GM18519 (cell line): ENCODE data around the gene CAPN2.
"Not testable (repeated sequence)": the region's sequence is repeated elsewhere in the genome, so short reads cannot be mapped to it uniquely, and the experiment has no call there.

Source experiments
- ATAC-seq: cut with Tn5 transposase; IDR thresholded peaks from one replicate; pipeline ENCODE4 v1.9.1; 2021; ENCODE audit warnings: mild to moderate bottlenecking, moderate library complexity; ENCODE audit not compliant: unreplicated experiment, low FRiP score

Gene CAPN2

GRCh38 chr1:223736638-223737037 lies 24.3 kb downstream of the CAPN2 start:
- ATAC-seq: not testable (repeated sequence)

- no peak for ATAC-seq
Measured at GRCh38 chr1:223737342-223737741, 25.0 kb downstream of the CAPN2 start.

- ATAC-seq: no peak
Measured at GRCh38 chr1:223738465-223739365, 26.4 kb downstream of the CAPN2 start.

- no peak for ATAC-seq
Measured at GRCh38 chr1:223739366-223740037, 27.2 kb downstream of the CAPN2 start.

- not testable (repeated sequence) for ATAC-seq
Measured at GRCh38 chr1:223740038-223740736, 27.8 kb downstream of the CAPN2 start.

GRCh38 chr1:223741861-223742260 lies 29.5 kb downstream of the CAPN2 start:
- ATAC-seq: no peak

GRCh38 chr1:223742856-223743517 lies 30.6 kb downstream of the CAPN2 start:
- ATAC-seq: no peak

- ATAC-seq: no peak
Measured at GRCh38 chr1:223745731-223746130, 33.4 kb downstream of the CAPN2 start.

- no peak for ATAC-seq
Measured at GRCh38 chr1:223747838-223748335, 35.5 kb downstream of the CAPN2 start.

- ATAC-seq: no peak
Measured at GRCh38 chr1:223748405-223748772, 36.0 kb downstream of the CAPN2 start.

- peak; percentile 68 for ATAC-seq
Measured at GRCh38 chr1:223748773-223749733, 36.7 kb downstream of the CAPN2 start.

- ATAC-seq: no peak
Measured at GRCh38 chr1:223750730-223751570, 38.6 kb downstream of the CAPN2 start.

GRCh38 chr1:223751696-223752095 lies 39.4 kb downstream of the CAPN2 start:
- no peak for ATAC-seq

GRCh38 chr1:223752721-223753515 lies 40.6 kb downstream of the CAPN2 start:
- ATAC-seq: no peak

GRCh38 chr1:223754681-223755431 lies 42.5 kb downstream of the CAPN2 start:
- no peak for ATAC-seq

- no peak for ATAC-seq
Measured at GRCh38 chr1:223755432-223755792, 43.1 kb downstream of the CAPN2 start.
